ENCODE data around the gene ANO7.
A peak's percentile ranks its signal among the peaks of the same experiment; 100 is the strongest.

ANO7 gene

DNA sequence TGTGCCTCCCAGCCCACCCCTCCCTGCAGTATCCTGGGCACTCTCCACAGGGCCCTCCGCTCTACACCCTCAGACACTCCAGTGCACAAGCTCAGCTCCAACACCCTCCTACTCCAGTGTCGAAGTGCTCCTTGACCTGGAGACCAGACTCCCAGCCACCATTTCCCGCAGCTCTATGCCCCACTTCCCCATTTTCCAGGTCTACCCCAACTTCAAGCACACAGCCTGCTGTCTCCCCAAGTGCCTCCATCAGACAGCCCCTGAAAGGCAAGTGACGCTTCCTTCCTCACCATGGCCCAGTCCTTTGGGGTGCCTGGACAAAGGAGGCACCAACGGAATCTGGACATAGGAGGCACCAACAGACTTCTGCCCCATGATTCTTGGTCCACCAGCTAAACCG is 46.4 kb upstream of the ANO7 start:
- H3K4me3 ChIP-seq (ENCODE audit: low read depth in 1 of 2, low read length in 1 of 2): no peak overlapping the region
- no peak overlapping the region for H3K27ac ChIP-seq
- H3K36me3 ChIP-seq: peaks cover 4% of the 10 kb centered on the region
- H3K9me3 ChIP-seq: no peaks in the 10 kb centered on the region
- TF ChIP-seq, protein P1, sequence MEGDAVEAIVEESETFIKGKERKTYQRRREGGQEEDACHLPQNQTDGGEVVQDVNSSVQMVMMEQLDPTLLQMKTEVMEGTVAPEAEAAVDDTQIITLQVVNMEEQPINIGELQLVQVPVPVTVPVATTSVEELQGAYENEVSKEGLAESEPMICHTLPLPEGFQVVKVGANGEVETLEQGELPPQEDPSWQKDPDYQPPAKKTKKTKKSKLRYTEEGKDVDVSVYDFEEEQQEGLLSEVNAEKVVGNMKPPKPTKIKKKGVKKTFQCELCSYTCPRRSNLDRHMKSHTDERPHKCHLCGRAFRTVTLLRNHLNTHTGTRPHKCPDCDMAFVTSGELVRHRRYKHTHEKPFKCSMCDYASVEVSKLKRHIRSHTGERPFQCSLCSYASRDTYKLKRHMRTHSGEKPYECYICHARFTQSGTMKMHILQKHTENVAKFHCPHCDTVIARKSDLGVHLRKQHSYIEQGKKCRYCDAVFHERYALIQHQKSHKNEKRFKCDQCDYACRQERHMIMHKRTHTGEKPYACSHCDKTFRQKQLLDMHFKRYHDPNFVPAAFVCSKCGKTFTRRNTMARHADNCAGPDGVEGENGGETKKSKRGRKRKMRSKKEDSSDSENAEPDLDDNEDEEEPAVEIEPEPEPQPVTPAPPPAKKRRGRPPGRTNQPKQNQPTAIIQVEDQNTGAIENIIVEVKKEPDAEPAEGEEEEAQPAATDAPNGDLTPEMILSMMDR (IDR thresholded peaks at IDR 0.05): no peak
- no peaks in the 10 kb centered on the region for H3K27me3 ChIP-seq
- no peaks in the 10 kb centered on the region for H3K4me1 ChIP-seq (ENCODE audit: control insufficient read depth in 1 of 2, insufficient read depth in 1 of 2, low read depth in 1 of 2, low read length in 1 of 2)

DNA sequence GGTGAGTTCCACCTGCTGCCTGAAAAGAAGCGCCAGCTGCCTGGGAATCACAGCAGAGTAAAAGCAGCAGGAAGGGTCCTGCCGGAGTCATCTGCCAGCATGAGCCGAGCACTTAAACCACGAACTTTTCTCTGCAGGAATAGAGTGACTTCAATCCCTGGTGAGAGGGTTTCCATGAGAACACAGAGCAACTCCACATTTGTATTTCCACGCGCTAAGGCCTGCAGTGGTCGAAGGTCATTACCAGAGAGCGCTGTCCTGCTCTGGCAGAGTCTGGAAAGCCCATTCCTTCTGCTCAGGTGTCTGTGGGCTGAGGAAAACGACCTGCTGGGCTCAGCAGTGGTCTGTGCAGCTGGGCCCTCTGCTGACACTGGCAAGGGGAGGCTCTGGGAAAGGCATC is 45.9 kb upstream of the ANO7 start:
- H3K4me3 ChIP-seq (ENCODE audit: low read depth in 1 of 2, low read length in 1 of 2): no peak overlapping the region
- TF ChIP-seq, protein P1 (IDR thresholded peaks at IDR 0.05): no peak

DNA sequence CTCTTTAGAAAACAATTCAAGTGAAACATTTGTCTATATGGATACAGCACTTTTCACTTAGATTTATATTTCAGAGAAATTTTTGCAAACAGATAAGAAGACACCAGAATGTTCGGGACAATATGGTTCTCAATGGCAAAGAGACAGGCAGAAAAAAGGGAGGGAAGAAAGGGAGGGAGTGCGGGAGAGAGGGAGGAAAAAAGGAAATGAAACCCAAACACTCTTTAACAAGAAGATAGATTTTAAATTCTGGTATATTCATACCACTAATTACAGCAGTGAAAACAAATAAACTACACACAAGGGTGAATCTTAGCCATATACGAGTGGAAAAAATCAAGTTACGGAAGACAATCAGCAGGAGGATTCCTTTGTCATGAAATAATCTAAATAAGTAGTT is 42.2 kb upstream of the ANO7 start:
- Histone ChIP-seq H3K36me3 (no peaks in the 10 kb centered on the region), H3K27me3 (peaks cover 11% of the 10 kb centered on the region)
- TF ChIP-seq, protein P1 (IDR thresholded peaks at IDR 0.05): no peak

More for the DNA sequence above, 45.9 kb upstream of the ANO7 start:
- H3K27me3 ChIP-seq: no peaks in the 10 kb centered on the region
- no peaks in the 10 kb centered on the region for H3K36me3 ChIP-seq
- H3K9me3 ChIP-seq: no peaks in the 10 kb centered on the region
- no peaks in the 10 kb centered on the region for H3K4me1 ChIP-seq (ENCODE audit: control insufficient read depth in 1 of 2, insufficient read depth in 1 of 2, low read depth in 1 of 2, low read length in 1 of 2)
- no peak overlapping the region for H3K27ac ChIP-seq

DNA sequence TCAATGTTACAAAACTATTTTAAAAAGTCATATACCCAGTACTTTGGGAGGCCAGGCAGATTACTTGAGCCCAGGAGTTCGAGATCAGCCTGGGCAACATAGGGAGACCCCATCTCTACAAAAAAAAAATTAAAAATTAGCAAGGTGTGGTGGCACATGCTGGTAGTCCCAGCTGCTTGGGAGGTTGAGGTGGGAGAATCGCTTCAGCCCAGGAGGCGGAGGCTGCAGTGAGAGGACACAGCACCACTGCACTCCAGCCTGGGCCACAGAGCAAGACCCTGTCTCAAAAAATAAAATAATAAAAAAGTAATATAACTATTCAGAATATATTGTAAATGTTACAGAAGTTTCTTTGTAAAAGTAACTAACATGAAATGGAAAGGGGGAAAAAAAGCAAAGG is 41.1 kb upstream of the ANO7 start:
- Histone ChIP-seq H3K27me3 (peaks cover 11% of the 10 kb centered on the region), H3K36me3 (no peaks in the 10 kb centered on the region)

More for the DNA sequence above, 42.2 kb upstream of the ANO7 start:
- Histone ChIP-seq H3K4me1 (ENCODE audit: control insufficient read depth in 1 of 2, insufficient read depth in 1 of 2, low read depth in 1 of 2, low read length in 1 of 2) (peaks cover 16% of the 10 kb centered on the region in 2 experiments), H3K27ac (no peak overlapping the region), H3K4me3 (ENCODE audit: low read depth in 1 of 2, low read length in 1 of 2) (no peak overlapping the region), H3K9me3 (no peaks in the 10 kb centered on the region)

DNA sequence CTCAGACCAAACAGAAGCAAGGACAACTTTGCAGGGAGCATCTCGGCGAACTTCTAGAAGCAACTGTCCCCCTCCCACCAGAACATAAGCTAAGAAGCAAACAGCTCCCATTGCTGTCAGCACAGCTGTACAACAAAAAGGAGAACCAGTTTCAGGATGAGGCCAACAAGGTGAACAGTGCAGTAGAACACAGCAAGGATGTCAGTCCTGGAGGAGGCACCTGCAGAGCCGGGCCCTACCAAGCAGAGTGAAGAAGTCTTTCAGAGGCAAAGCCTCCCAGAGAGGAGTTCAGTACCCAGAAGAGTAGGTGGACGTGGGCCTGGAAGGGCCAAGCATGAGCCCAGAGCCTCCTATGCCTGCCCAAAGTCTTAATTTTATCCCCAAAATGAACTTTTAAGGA is 40.2 kb upstream of the ANO7 start:
- peaks cover 11% of the 10 kb centered on the region for H3K27me3 ChIP-seq
- H3K9me3 ChIP-seq: no peaks in the 10 kb centered on the region
- TF ChIP-seq, protein P1 (IDR thresholded peaks at IDR 0.05): no peak
- no peak overlapping the region for H3K27ac ChIP-seq
- peaks cover 5% of the 10 kb centered on the region for H3K36me3 ChIP-seq
- H3K4me3 ChIP-seq (ENCODE audit: low read depth in 1 of 2, low read length in 1 of 2): peak overlapping the region; percentile 75 to 94
- peaks cover 17 to 19% of the 10 kb centered on the region in 2 experiments for H3K4me1 ChIP-seq (ENCODE audit: control insufficient read depth in 1 of 2, insufficient read depth in 1 of 2, low read depth in 1 of 2, low read length in 1 of 2)

More for the DNA sequence above, 41.1 kb upstream of the ANO7 start:
- Histone ChIP-seq H3K4me1 (ENCODE audit: control insufficient read depth in 1 of 2, insufficient read depth in 1 of 2, low read depth in 1 of 2, low read length in 1 of 2) (peaks cover 17 to 19% of the 10 kb centered on the region in 2 experiments), H3K4me3 (ENCODE audit: low read depth in 1 of 2, low read length in 1 of 2) (no peak overlapping the region), H3K9me3 (no peaks in the 10 kb centered on the region), H3K27ac (no peak overlapping the region)
- TF ChIP-seq, protein P1 (IDR thresholded peaks at IDR 0.05): no peak
